ENCODE data around the gene PEAK1.

Gene PEAK1

GRCh38 chr15:77123854-77124253 lies 296.1 kb downstream of the PEAK1 start:
- no peak for DNase-seq (ENCODE audit: low read depth)

DNA sequence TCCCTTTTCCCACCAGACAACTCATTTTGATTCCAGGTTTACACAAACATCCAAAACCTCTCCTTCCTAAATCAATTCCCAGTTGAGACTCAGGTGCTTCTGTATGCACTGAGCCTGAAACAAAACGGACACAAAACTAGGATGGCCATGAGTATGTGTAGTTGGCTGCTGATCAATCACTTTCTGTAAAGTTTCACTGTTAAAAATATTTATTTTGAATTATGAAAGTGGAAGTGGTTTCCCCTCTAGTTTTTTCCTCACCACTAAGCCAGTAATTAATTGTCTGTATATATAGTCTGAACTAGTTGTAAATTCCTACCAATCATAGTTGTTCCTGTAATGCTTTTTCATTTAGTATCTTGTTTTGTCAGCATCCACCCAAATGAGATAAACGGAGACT lies 297.3 kb downstream of the PEAK1 start:
- no peak for DNase-seq (ENCODE audit: low read depth)

GRCh38 chr15:77121599-77121998 lies 298.3 kb downstream of the PEAK1 start:
- DNase-seq (ENCODE audit: low read depth): no peak

DNA sequence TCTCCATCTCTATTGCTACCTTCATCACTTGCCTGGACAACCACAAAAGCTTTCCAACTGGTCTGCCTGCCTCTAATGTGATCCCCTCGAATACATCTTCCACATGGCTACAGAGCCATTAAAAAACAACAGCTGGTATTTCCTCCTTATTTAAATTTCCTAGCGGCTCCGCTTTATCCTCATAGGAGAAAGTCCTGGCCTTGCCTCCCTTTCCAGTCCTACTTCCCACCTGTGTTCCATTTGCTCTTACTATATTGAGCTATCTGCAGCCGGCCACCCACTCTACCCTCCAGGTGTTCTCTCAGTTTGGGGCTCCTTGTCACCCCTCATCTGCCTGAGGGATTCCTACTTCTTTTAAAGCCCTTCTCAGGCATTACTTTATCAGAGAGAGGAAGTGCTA lies 299.3 kb downstream of the PEAK1 start:
- no peak for DNase-seq (ENCODE audit: low read depth)

DNA sequence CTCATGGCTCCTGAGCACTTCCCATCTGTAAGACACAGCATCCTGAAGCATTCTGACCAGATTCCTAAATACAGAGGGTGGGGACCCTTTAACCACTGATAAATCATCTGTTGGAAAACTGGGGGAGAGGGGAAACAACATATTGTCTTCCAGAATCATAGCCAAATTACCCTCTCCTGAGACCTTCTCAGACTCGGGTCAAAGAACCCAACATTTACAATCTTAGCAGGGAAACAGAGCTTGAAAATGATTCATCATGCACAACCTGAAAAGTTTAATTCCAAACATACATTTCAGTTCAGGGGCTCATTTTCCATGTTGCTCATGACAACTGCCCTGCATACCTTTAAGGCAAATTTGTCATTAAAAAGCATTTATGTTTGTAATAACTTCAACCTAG lies 300.5 kb downstream of the PEAK1 start:
- DNase-seq (ENCODE audit: low read depth): no peak

GRCh38 chr15:77118882-77119321 lies 301.0 kb downstream of the PEAK1 start:
- DNase-seq (ENCODE audit: low read depth): no peak

- DNase-seq (ENCODE audit: low read depth): no peak
Observed at GRCh38 chr15:77115179-77115578, 304.7 kb downstream of the PEAK1 start.

DNA sequence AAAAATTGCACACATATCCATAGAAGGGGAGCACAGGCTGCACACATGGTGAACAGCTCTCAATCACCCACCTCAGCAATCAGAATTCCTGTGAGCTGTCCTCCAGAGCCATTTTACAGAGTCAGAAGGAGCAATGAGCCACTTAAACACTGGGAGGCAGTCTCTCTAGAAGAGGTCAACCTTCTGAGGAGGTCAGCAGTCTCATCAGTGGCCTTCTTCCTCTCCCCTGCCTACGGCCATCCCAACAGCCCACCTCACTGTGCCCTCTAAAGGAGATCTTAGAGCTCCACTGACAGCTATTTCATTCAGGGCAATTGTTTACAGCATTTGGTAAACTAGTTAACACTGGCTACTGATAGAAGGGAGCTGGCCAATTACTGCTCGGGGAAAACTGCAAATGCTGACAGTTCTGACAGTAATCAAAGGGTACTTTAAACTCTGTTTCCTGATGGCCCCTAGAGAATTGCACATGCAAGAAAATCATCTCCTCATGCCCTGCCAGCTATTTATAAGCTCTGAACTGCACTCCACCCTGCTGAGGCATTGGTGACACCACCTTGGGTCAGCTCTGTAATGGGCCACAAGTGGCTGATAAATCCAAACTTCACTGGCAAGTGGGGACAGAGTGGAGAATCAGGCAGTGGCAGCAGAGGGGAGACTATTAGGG lies 306.9 kb downstream of the PEAK1 start:
- DNase-seq (ENCODE audit: low read depth): no peak

- DNase-seq (ENCODE audit: low read depth): no peak
Observed at GRCh38 chr15:77111789-77112188, 308.1 kb downstream of the PEAK1 start.

DNA sequence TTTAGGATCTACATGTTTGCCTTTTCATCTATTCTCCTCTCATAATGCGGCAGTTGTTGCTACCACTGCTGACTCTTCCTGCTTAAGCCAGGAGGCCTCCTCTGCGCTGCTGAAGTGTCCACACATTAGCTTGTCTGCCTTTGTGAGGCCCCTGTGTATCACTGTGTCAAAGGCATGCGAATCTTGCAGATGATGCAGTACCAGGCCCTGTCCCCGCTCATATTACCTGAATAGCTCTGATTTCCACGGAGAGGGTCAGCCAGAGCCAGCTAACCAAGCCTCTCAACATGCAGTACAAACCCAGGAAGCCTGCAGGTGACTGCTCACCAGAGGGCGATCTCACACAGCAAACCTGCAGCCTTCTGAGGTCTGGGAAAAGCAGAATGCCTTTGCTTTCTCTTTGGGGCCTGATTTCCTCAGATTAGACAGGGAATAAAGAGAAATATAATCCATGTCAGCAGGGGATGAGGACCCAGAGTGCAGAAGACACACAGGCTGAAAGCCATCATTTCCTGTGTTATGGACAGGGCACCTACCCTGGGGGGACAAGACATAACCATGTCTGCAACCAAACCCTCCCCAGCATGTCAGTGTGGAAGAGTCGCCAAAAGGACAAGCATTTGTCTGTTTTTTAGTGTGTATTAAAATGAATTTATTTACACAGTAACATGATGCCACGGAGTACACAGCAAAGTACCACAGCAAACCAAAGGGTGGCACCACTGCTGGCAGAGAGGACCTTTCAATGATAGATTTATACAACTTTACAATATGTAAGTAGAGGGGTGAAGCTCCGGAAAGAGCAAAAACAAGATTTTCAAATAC lies 312.2 kb downstream of the PEAK1 start:
- DNase-seq (ENCODE audit: low read depth): no peak

DNA sequence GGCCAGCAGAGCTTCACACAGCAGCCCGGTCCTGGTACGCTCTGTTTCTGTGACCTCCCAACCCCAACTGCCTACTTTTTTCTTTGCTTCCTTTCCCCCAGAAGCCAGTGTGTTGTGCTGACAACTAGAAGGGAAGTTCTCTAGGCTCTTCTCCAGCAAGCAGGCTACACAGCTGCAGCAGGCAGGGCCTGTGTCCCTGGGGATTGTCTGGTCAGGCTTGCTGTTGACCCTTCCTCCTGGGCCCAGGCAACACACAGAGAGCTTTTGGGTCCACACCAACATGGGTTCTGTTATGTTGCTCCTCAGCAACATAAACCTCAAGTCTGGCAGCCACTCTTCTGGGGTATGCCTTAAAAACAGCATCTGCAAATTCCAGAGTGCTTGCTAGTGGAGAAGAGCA lies 312.8 kb downstream of the PEAK1 start:
- DNase-seq (ENCODE audit: low read depth): no peak

DNA sequence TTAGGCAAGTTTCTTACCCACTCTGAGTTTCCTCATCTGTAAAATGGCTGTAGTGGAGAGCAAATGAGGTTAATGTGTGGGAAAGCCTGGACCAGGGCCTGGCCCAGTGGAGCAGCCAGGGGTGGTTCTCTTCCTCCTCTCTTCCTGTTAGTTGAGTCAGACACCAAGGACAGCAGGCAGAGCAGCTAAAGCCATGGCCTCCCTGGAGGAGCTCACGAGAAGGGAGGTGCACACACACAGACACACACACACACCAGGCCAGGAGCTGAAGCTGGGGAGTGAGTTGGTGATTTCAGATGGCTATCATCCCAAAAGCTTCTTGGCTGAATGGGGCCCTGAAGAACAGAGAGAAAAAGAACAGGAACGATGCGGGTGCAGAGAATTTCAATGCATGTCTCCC lies 315.7 kb downstream of the PEAK1 start:
- DNase-seq (ENCODE audit: low read depth): no peak

- no peak for DNase-seq (ENCODE audit: low read depth)
Observed at GRCh38 chr15:77099741-77100463, 320.0 kb downstream of the PEAK1 start.

- no peak for DNase-seq (ENCODE audit: low read depth)
Observed at GRCh38 chr15:77098572-77098971, 321.3 kb downstream of the PEAK1 start.

DNA sequence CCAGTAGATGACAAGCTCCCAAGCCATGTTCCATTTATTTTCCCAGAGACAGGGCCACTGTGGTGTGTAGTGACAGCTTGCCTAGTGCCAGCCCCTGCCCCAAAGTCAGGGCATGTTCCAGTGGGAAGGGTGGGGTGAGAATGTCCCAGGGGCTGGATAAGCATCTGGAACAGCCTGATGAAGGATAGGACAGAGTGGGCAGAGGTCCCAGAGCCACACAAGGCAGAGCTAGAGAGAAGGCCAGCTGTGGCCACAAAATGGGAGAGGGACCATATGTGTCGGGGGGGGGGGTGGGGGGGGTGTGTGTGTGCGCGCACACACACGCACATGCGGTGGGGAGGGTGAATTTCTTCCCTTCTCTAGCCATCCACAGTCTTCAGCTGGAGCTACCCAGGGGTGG lies 322.0 kb downstream of the PEAK1 start:
- DNase-seq (ENCODE audit: low read depth): no peak

- no peak for DNase-seq (ENCODE audit: low read depth)
Observed at GRCh38 chr15:77097248-77097721, 322.6 kb downstream of the PEAK1 start.

- DNase-seq (ENCODE audit: low read depth): no peak
Observed at GRCh38 chr15:77096541-77096940, 323.4 kb downstream of the PEAK1 start.

DNA sequence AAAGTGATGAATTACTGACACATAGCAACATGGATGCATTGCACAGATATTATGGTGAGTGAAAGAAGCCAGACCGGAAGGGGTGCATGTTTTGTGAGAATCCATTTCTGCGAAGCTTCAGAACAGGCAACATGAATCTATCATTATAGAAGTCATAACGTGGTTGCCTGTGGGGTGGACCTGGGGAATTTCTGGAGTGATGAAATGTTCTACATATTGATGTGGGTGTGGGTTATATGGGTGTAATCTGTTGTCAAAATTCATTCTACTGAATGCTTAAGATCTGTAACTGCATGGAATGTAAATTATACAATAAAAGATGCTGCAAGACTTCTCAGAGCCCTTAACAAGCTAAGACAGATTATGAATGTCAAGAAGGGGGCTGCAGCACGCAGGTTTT lies 323.8 kb downstream of the PEAK1 start:
- no peak for DNase-seq (ENCODE audit: low read depth)

GRCh38 chr15:77094397-77095030 lies 325.4 kb downstream of the PEAK1 start:
- DNase-seq (ENCODE audit: low read depth): no peak

DNA sequence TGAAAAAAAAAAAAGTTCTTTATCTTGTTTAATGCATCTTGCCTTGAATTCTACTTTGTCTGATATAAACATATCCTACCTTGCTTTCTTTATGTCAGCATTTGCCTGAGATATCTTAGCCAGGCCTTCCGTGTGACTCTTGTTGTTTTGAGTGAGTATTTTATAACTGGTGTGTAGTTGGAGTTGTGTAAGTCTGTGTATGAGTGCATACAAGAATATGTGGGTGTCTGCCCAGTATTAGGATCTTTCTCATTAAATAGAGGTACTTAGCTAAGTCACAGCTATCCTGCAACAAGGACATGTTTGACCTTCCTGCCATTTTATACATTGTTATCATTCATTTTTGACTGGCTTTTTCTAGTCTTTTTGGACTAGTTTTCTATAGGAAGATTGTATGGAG lies 326.5 kb downstream of the PEAK1 start:
- DNase-seq (ENCODE audit: low read depth): no peak

- no peak for DNase-seq (ENCODE audit: low read depth)
Observed at GRCh38 chr15:77091097-77091496, 328.8 kb downstream of the PEAK1 start.

DNA sequence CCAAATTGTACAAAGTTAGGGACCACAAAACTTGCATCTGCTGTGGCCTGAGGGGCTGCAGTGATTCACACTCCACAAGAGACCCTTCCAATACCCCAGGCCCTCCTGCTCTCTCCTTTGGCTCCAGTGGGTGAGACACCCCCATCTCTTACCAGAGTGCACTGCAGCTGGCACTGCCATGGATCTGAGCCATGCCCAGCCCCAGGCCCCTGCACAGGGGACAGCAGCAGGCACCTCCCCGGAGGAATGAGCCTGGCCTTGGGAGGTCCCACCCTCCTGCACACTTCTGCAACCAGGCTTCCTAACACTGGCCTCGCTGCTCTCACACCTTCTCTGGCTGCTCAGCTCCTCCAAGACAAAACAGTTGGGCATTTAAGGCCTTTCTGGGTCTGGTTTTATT lies 332.7 kb downstream of the PEAK1 start:
- no peak for DNase-seq (ENCODE audit: low read depth)

Measured in activated T-helper 9 cell treated with anti-CD3 and anti-CD28 coated beads, Interleukin-2, amount 50 U/mL, for 16 hours (primary cell).